Central memory CD8-positive, alpha-beta T cell (primary cell): ENCODE results near the gene DGKK.
A peak's percentile ranks its signal among the peaks of the same experiment; 100 is the strongest.

Experiments
- ATAC-seq: fragments of 150-1000 bp; cut with Tn5 transposase; replicated peaks from 2 replicates; pipeline ENCODE4 v1.10.0; 2022; ENCODE audit warnings: mild to moderate bottlenecking, moderate FRiP score, moderate number of reproducible peaks; ENCODE audit not compliant: poor library complexity, severe bottlenecking; ENCODE audit errors: extremely low read depth
- DNase-seq, 2 donors: peaks; one replicate each; pipeline ENCODE4 v3.0.0; 2021; ENCODE audit warnings: low spot score in 2 of 2
- H3K27ac Mint-ChIP-seq: one replicate; pipeline ENCODE4 v1.8.0; 2022; ENCODE audit warnings: low read depth, mild to moderate bottlenecking, moderate library complexity, mixed read lengths
- H3K27me3 Mint-ChIP-seq: one replicate; pipeline ENCODE4 v1.8.0; 2022; ENCODE audit warnings: mixed read lengths
- H3K36me3 Mint-ChIP-seq: one replicate; pipeline ENCODE4 v1.8.0; 2022; ENCODE audit warnings: mild to moderate bottlenecking, moderate library complexity, mixed read lengths; ENCODE audit not compliant: insufficient read depth
- H3K4me1 Mint-ChIP-seq: one replicate; pipeline ENCODE4 v1.8.0; 2022; ENCODE audit warnings: mixed read lengths
- H3K4me3 Mint-ChIP-seq: one replicate; pipeline ENCODE4 v1.8.0; 2022; ENCODE audit warnings: mild to moderate bottlenecking, moderate library complexity, mixed read lengths
- H3K9me3 Mint-ChIP-seq: one replicate; pipeline ENCODE4 v1.8.0; 2022; ENCODE audit warnings: mixed read lengths

DGKK gene, protein sequence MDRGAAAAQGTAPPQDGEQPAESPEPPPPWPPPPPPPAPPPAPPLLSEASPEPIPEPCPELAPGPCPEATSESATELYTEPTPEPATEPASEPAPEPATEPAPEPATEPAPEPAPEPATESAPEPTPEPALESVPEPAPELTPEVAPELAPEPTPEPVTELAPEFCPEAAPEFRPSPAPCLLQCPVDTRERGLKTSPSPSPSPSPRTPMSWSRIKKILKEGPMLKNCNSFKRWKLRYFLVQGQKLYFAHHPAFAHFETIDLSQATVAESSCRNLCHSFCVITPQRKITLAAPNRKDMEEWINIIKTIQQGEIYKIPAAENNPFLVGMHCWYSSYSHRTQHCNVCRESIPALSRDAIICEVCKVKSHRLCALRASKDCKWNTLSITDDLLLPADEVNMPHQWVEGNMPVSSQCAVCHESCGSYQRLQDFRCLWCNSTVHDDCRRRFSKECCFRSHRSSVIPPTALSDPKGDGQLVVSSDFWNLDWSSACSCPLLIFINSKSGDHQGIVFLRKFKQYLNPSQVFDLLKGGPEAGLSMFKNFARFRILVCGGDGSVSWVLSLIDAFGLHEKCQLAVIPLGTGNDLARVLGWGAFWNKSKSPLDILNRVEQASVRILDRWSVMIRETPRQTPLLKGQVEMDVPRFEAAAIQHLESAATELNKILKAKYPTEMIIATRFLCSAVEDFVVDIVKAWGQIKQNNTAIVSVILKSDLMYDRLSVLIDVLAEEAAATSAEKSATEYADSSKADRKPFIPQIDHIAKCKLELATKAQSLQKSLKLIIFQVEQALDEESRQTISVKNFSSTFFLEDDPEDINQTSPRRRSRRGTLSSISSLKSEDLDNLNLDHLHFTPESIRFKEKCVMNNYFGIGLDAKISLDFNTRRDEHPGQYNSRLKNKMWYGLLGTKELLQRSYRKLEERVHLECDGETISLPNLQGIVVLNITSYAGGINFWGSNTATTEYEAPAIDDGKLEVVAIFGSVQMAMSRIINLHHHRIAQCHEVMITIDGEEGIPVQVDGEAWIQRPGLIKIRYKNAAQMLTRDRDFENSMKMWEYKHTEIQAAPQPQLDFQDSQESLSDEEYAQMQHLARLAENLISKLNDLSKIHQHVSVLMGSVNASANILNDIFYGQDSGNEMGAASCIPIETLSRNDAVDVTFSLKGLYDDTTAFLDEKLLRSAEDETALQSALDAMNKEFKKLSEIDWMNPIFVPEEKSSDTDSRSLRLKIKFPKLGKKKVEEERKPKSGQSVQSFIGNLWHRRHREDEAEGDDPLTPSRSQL

DNA sequence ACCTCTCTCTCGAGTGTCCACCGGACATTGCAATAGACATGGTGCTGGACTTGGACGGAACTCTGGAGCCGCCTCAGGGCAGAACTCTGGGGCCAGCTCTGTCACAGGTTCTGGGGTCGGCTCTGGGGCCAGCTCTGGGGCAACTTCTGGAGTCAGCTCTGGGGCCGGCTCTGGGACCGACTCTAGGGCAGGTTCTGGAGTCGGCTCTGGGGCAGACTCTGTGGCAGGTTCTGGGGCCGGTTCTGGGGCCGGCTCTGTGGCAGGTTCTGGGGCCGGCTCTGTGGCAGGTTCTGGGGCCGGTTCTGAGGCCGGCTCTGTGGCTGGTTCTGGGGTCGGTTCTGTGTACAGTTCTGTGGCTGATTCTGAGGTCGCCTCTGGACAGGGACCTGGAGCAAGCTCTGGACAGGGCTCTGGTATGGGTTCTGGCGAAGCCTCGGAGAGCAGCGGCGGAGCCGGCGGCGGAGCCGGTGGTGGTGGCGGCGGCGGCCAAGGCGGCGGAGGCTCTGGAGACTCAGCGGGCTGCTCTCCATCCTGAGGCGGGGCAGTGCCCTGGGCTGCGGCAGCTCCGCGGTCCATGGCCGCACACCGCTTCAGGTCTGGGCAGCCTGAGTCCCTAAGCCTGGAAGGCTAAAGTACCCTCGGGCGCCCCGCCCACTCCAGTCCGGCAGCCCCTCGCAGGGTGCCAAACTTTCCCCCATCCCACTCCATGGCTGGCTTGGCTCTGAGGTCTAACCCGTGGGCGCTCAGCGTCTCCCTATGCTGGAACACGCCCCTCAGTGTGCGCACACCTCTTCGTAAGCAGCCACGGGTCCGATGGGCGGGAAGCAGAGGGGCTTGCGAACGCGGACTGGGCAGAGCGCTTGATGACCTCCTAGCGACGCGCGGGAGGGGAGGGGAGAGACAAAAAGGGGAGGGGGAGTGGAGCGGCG lies at the start of gene DGKK:
DGKK (minus strand) TSS at position 723 of the 929 bp plus-strand sequence; CDS start at position 576, 147 bp downstream.
- H3K9me3 Mint-ChIP-seq, result no peaks in the 10 kb centered on the region
- no peaks in the 10 kb centered on the region for H3K4me1 Mint-ChIP-seq
- H3K36me3 Mint-ChIP-seq, result no peaks in the 10 kb centered on the region
- DNase-seq (no peak), ATAC-seq (no peak)
- H3K4me3 Mint-ChIP-seq, result no peak within 1 kb of the TSS
- H3K27me3 Mint-ChIP-seq, result peaks cover 59% of the 10 kb centered on the region
- H3K27ac Mint-ChIP-seq, result no peak within 1 kb of the TSS

DNA sequence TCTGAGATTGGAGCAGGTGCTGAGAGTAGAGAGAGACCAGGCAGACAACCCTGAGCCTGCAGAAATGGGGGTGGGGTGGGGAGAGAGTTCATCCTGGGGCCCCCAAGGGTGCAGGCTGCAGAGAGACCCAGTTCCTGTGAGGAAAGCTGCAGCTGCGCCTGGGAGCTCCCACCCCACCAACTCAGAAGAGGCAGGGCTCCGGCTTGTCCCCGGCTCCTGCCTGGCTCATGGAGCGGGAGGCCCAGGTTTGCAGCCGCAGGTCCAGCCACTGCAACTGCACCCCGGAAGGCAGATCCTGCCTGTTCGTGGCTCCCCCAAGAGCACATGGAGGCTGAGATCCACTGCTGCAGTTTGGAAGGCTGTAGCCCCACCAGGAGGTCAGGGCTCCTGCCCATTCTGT lies 44.2 kb upstream of the DGKK start:
- Mint-ChIP-seq H3K27me3 (peaks cover 8% of the 10 kb centered on the region), H3K4me1 (no peaks in the 10 kb centered on the region), H3K9me3 (no peaks in the 10 kb centered on the region), H3K4me3 (no peak overlapping the region), H3K27ac (no peak overlapping the region), H3K36me3 (no peaks in the 10 kb centered on the region)
- DNase-seq (no peak), ATAC-seq (no peak)

DNA sequence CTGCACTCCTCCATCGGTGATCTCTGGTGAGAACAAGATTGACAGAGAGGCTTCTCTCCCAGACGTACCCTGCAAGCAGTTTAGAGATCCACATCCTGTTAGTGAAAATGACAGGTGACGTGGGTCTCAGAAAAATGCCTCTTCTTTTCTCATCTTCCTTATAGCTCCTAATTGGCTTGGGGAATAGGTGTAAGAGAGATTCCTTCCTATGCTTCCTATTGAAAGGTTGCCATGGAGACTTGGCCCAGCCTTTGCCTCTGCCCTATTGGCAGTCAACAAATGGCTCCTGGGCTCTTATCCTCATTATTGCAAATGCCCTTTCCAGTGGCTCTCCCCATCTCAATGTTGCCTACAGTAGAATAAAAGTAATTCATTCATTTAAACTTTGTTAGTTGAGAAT lies 26.5 kb upstream of the DGKK start:
- Mint-ChIP-seq H3K27me3 (peaks cover 24% of the 10 kb centered on the region), H3K4me1 (no peaks in the 10 kb centered on the region), H3K27ac (no peak overlapping the region), H3K36me3 (no peaks in the 10 kb centered on the region), H3K9me3 (no peaks in the 10 kb centered on the region), H3K4me3 (no peak overlapping the region)
- DNase-seq (no peak), ATAC-seq (no peak)

DNA sequence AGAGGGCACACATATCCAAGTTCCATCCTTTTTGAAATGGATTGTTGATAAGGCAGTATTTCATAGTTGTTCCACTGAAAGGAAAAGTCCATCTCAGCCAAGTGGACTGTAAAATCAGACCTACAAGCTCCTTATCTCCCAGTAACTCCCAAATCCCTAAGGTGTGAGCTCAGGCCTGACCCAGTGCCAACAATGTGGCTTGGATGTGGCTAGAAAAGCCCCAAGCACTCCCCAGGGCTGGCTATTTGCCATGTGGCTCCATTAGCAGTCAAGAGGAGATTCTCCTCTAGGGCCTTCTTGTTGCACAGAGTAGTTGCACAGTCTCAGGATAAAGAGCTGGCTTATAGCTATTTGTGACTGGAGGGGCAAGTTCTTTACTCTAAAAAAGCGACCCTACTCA lies 25.0 kb upstream of the DGKK start:
- Mint-ChIP-seq H3K36me3 (no peaks in the 10 kb centered on the region), H3K27ac (no peak overlapping the region), H3K4me1 (no peaks in the 10 kb centered on the region), H3K9me3 (no peaks in the 10 kb centered on the region), H3K4me3 (no peak overlapping the region), H3K27me3 (peaks cover 37% of the 10 kb centered on the region)
- ATAC-seq (no peak), DNase-seq (no peak)

DNA sequence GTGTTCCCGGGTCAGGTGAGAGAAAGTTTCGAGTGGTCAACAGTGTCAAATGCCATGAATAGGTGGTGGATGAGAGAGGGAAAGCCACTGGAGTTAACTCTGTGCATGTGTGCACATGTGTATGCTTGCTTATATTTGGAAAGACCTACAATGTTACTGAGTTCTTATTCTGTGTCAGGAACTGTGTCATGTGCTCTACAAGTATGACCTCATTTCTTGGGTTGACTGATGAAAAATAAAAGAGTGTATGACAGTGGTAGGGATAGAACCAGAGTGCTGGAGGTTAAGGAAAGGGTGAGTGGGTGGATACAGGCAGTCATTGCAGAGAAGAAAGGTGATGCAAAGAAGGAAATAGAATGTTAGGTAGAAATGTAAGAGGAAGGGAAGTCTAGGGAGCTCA lies 22.1 kb upstream of the DGKK start:
- ATAC-seq (no peak), DNase-seq (no peak)
- Mint-ChIP-seq H3K4me1 (no peaks in the 10 kb centered on the region), H3K27me3 (peaks cover 26% of the 10 kb centered on the region), H3K9me3 (no peaks in the 10 kb centered on the region), H3K36me3 (no peaks in the 10 kb centered on the region), H3K4me3 (no peak overlapping the region), H3K27ac (no peak overlapping the region)

DNA sequence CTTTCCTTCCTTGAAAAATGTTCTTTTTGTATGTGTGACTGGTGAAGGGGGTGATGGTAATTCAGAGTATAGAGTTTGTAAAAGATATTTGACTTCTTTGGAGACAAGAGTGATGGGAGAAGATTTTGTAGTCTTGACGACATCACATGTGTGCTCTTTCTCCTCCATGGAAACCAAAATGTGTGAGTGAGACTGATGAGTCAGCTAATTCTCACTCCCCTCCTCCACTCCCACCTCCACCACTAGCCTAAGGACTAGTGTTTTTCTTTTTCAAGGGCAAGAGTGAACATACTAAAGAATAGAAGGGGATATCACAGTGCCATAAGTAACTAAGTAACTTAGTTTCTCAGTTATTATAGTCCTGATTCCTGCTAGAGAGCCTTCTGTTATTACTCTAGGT lies 14.0 kb upstream of the DGKK start:
- DNase-seq (no peak), ATAC-seq (no peak)
- Mint-ChIP-seq H3K27me3 (peaks cover 15% of the 10 kb centered on the region), H3K36me3 (no peaks in the 10 kb centered on the region), H3K4me1 (no peaks in the 10 kb centered on the region), H3K27ac (no peak overlapping the region), H3K4me3 (no peak overlapping the region), H3K9me3 (no peaks in the 10 kb centered on the region)

DNA sequence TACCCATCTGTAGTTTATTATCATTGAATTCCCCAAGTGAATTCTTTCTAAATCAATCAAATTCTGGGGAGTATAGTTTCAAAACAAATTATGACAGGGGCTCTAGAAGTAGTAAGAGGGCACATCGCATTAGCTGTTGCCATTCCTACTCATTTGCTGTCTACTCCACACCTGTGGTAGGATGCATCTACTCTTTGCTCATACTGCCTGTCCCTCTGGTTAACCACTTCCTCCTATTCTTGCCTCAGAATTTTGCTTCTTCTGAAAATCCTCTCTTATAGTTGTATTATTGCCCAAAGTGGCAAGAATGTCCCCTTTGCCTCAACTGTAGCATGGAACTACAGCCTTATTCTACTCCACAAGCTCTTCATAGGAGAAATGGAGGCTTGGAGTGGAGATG lies 12.7 kb upstream of the DGKK start:
- no peak overlapping the region for H3K4me3 Mint-ChIP-seq
- H3K36me3 Mint-ChIP-seq, result no peaks in the 10 kb centered on the region
- H3K27me3 Mint-ChIP-seq, result peaks cover 15% of the 10 kb centered on the region
- no peak overlapping the region for H3K27ac Mint-ChIP-seq
- DNase-seq (no peak), ATAC-seq (no peak)
- H3K9me3 Mint-ChIP-seq, result no peaks in the 10 kb centered on the region
- no peaks in the 10 kb centered on the region for H3K4me1 Mint-ChIP-seq

DNA sequence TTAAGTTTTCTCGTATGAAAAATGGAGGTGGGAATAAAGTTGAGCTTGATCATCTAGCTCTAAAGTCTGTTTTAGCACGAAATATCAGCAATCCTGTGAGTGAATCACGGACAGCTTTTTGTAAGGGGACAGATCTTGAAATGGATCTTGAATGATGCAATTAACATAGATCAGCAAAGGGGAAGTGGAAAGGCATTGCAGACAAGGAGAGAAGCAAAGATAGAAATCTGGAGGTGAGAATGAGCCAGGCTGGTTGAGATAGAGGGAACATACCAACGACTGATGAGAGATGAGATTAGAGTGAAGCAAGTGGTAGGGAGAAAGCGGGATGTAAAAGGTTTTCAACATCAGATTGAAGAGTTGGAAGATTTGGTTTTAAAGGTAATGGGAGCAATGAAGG lies 4.6 kb upstream of the DGKK start:
- no peaks in the 10 kb centered on the region for H3K36me3 Mint-ChIP-seq
- no peaks in the 10 kb centered on the region for H3K9me3 Mint-ChIP-seq
- no peaks in the 10 kb centered on the region for H3K4me1 Mint-ChIP-seq
- ATAC-seq (no peak), DNase-seq (no peak)
- H3K27ac Mint-ChIP-seq, result no peak overlapping the region
- no peak overlapping the region for H3K4me3 Mint-ChIP-seq
- peaks cover 60% of the 10 kb centered on the region for H3K27me3 Mint-ChIP-seq

DNA sequence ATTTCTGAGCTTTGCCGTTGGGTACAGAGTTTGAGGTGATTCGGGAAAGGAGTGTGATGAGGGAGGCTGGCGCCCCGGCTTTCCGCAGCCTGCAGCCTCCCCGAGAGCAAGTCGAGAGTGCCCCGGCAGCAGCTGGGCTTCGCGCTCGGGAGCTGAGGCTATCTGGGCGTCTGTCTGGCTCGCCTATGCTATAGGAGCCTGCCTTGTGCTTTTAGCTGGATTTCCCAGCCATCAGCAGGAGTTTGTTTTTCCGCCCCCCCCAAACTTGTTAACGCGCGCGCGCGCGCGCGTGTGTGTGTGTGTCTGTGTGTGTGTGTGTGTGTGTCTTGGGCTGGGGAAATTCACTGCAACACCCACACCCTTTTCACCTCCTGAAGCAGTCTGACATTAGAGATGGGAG lies 765 bp upstream of the DGKK start:
- no peaks in the 10 kb centered on the region for H3K36me3 Mint-ChIP-seq
- no peaks in the 10 kb centered on the region for H3K4me1 Mint-ChIP-seq
- no peak for DNase-seq
- no peak overlapping the region for H3K27ac Mint-ChIP-seq
- H3K4me3 Mint-ChIP-seq, result no peak overlapping the region
- H3K9me3 Mint-ChIP-seq, result no peaks in the 10 kb centered on the region
- H3K27me3 Mint-ChIP-seq, result peaks cover 68% of the 10 kb centered on the region
- no peak for ATAC-seq

DNA sequence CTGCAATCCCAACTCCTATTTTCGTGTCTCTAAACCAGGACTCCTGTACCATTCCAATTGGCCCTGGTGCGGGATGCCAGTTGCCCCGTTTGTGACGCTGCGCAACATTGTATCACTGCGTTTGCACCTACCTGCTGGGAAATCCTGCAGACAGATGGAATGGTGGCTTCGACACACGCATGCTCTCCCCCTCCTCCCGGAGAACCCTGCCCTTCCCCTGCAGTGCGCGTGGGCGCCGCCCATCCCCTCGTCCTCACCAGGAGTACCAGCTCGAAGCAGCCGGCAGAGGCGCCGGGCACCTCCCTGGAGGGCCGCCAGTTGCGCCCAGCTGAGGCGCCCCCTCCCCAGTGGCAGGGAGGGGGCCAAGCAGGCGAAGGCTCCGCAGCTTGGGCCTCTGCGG lies 1.4 kb downstream of the DGKK start:
- Mint-ChIP-seq H3K36me3 (no peaks in the 10 kb centered on the region), H3K27me3 (peaks cover 58% of the 10 kb centered on the region), H3K27ac (no peak overlapping the region), H3K4me3 (peak overlapping the region; percentile 2), H3K9me3 (no peaks in the 10 kb centered on the region), H3K4me1 (no peaks in the 10 kb centered on the region)
- ATAC-seq (no peak), DNase-seq (no peak)

DNA sequence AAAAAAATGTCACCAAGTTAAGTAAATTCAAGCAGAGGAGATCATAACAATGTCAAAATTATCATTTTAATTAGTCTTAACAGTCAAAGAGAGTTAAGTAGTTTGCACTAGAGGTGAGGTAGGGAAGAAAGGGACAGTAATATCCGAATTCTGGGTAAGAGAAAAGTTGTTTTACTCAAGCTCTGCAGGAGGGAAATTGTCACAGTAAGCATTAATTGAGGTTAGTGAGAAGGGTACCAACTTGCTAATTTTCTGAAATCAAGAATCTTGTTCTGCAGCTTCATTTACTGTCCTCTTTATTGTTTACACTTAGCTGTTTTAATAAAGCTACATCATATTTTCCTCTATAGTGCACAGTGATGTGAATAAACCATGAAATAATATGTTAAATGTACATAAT lies 11.0 kb downstream of the DGKK start:
- Mint-ChIP-seq H3K9me3 (no peaks in the 10 kb centered on the region), H3K27ac (no peak overlapping the region), H3K4me3 (no peak overlapping the region), H3K27me3 (peaks cover 8% of the 10 kb centered on the region), H3K36me3 (peaks cover 1% of the 10 kb centered on the region), H3K4me1 (no peaks in the 10 kb centered on the region)
- no peak for DNase-seq
- no peak for ATAC-seq

DNA sequence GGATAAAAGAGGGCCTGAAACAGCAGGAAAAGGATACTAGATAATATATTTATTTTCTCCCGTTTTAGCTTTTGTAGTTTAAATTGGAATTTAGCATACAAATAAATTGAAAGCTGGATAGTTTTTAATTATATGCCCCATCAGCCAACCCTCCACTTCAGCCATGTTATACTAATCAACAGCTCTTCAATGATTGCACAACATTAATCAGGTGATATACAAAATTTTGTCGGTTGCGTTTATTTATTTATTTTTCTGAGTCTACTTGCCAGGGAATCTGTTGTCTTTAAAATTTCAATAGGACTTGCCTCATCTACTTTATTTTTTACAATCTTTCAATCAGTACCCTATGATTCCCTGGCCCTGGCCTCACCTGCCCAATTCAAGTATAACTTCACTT lies 12.1 kb downstream of the DGKK start:
- ATAC-seq, result no peak
- peaks cover 1% of the 10 kb centered on the region for H3K36me3 Mint-ChIP-seq
- no peaks in the 10 kb centered on the region for H3K4me1 Mint-ChIP-seq
- H3K9me3 Mint-ChIP-seq, result no peaks in the 10 kb centered on the region
- DNase-seq, result no peak
- no peak overlapping the region for H3K27ac Mint-ChIP-seq
- no peak overlapping the region for H3K4me3 Mint-ChIP-seq
- H3K27me3 Mint-ChIP-seq, result peaks cover 5% of the 10 kb centered on the region
